ENCODE results near the gene ETV6.
A peak's percentile ranks its signal among the peaks of the same experiment; 100 is the strongest.

ETV6 gene

DNA sequence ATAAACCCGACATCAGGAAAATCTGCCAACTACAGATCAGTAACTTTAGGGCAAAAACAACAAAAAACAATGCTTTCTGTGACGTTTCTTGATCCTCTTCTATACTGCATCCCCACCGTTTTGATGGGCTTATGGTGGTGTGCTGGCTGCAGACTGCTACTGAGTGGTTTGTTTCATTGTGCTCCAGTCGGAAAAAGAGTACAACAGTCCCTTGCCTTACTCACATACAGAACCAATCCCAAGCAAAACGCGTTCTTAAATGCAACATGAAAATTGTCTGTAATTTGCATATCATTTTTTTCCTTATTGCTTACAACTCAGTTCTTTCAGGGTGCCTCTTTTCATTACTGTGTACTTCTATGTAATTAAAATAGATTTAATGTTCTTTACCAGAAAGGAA lies 2.3 kb downstream of the ETV6 start:
- no peaks in the 10 kb centered on the region for H3K27me3 ChIP-seq (ENCODE audit: insufficient read depth, insufficient read length)
- H3K36me3 ChIP-seq (ENCODE audit: insufficient read depth, insufficient read length, low read length): no peaks in the 10 kb centered on the region
- no peaks in the 10 kb centered on the region for H3K9me3 ChIP-seq (ENCODE audit: insufficient read depth, low read length)
- no peak overlapping the region for H3K4me3 ChIP-seq (ENCODE audit: insufficient read length, low read depth)
- peaks cover 3% of the 10 kb centered on the region for H3K4me1 ChIP-seq (ENCODE audit: insufficient read depth, insufficient read length)
- H3K9ac ChIP-seq (ENCODE audit: insufficient read length, low read depth): no peak overlapping the region
- DNase-seq (ENCODE audit: low read depth, low spot score): no peak
- TF ChIP-seq ZNF274 (IDR thresholded peaks at IDR 0.05; ENCODE audit: low read depth, low read length) (no peak), YY1 (IDR thresholded peaks at IDR 0.05; ENCODE audit: insufficient read depth, insufficient read length) (no peak), SUZ12 (IDR thresholded peaks at IDR 0.05; ENCODE audit: extremely low read depth, insufficient read depth, insufficient read length) (no peak)

DNA sequence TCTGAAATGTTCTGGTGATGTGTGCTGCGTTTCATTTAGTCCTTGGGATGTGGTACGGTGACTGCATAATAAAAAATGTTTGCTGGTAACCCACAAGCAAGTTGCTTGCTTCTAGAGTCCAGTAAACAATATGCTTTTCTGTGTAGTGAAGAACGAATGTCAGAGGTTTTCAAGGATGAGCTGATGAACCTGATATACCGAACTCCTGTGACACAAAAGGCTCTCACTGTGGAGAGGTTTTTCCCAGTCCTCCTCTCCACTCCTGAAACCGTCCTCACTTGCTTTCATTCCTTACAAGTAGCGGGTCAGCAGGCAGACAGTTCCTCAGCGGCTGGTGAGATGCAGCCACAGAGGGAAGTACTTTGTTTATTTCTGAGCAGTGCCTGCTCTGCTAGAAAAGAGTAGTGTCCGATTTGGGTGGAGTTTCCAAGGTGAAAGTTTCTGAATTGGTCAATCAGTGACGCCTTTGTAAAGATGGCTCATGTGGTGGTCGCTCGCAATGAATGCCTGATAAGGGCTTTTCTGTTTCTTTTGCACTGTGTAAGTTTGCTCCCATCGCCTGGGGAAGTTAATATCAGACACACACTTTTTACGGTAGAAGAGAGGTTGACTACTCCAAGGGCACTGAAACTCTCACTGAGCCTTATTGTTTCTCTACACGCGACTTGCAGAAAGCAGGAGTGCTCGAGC lies 3.0 kb downstream of the ETV6 start:
- H3K4me3 ChIP-seq (ENCODE audit: insufficient read length, low read depth): no peak overlapping the region
- H3K27me3 ChIP-seq (ENCODE audit: insufficient read depth, insufficient read length): no peaks in the 10 kb centered on the region
- TF ChIP-seq YY1 (IDR thresholded peaks at IDR 0.05; ENCODE audit: insufficient read depth, insufficient read length) (no peak), SUZ12 (IDR thresholded peaks at IDR 0.05; ENCODE audit: extremely low read depth, insufficient read depth, insufficient read length) (no peak), ZNF274 (IDR thresholded peaks at IDR 0.05; ENCODE audit: low read depth, low read length) (no peak)
- peak overlapping the region; percentile 34 for H3K9ac ChIP-seq (ENCODE audit: insufficient read length, low read depth)
- DNase-seq (ENCODE audit: low read depth, low spot score): no peak
- no peaks in the 10 kb centered on the region for H3K36me3 ChIP-seq (ENCODE audit: insufficient read depth, insufficient read length, low read length)
- no peaks in the 10 kb centered on the region for H3K9me3 ChIP-seq (ENCODE audit: insufficient read depth, low read length)
- H3K4me1 ChIP-seq (ENCODE audit: insufficient read depth, insufficient read length): peaks cover 3% of the 10 kb centered on the region

DNA sequence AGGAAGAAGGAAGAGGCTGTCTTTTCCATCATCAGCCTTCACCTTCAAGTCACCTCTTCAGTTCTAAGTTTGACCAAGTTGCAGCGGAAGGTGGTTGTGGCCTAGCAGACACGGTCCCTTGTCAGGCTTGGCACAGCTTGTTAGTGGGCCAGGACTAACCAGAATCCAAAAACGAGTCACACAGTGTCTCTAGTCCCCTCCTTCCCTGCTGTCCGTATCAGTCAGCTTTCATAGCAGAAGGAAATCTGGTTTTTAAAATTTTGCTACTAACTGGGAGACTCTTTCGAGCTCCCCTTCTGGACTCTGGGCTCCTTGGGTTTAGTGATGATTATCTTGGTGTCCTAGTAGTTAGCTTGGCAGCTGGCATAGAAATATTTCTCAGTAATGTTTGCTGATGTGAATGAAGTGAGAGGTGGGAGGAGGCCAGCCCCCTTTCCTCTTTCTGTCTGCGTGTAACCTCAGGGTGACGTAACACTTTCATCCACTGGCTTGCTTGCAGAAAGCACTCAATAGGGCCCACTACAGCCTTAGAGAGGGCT lies 3.8 kb downstream of the ETV6 start:
- H3K9ac ChIP-seq (ENCODE audit: insufficient read length, low read depth): peak overlapping the region; percentile 47
- H3K9me3 ChIP-seq (ENCODE audit: insufficient read depth, low read length): no peaks in the 10 kb centered on the region
- DNase-seq (ENCODE audit: low read depth, low spot score): no peak
- no peaks in the 10 kb centered on the region for H3K27me3 ChIP-seq (ENCODE audit: insufficient read depth, insufficient read length)
- H3K36me3 ChIP-seq (ENCODE audit: insufficient read depth, insufficient read length, low read length): no peaks in the 10 kb centered on the region
- no peak overlapping the region for H3K4me3 ChIP-seq (ENCODE audit: insufficient read length, low read depth)
- TF ChIP-seq YY1 (IDR thresholded peaks at IDR 0.05; ENCODE audit: insufficient read depth, insufficient read length) (no peak), SUZ12 (IDR thresholded peaks at IDR 0.05; ENCODE audit: extremely low read depth, insufficient read depth, insufficient read length) (no peak), ZNF274 (IDR thresholded peaks at IDR 0.05; ENCODE audit: low read depth, low read length) (no peak)
- H3K4me1 ChIP-seq (ENCODE audit: insufficient read depth, insufficient read length): peaks cover 3% of the 10 kb centered on the region

DNA sequence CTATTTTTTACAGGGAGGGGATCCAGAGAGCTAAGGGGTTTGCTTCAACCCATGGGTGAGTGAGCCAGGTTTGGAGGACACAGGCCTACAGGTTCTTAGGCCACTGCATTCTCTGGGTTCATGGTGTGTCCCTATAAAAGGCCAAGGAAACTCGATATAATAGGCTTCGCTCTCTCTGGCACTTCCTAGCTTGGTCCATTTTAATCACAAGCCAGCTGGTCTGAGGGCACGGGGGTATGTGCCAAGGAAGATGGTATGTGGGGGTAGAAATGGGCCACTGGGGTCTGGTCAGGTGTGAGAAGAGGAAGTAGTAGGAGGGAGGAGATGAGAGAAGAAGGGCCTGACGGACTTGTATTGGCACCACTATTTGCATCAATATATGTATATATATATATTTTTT lies 4.9 kb downstream of the ETV6 start:
- H3K36me3 ChIP-seq (ENCODE audit: insufficient read depth, insufficient read length, low read length): no peaks in the 10 kb centered on the region
- H3K9me3 ChIP-seq (ENCODE audit: insufficient read depth, low read length): no peaks in the 10 kb centered on the region
- H3K4me1 ChIP-seq (ENCODE audit: insufficient read depth, insufficient read length): peaks cover 3% of the 10 kb centered on the region
- TF ChIP-seq SUZ12 (IDR thresholded peaks at IDR 0.05; ENCODE audit: extremely low read depth, insufficient read depth, insufficient read length) (no peak), ZNF274 (IDR thresholded peaks at IDR 0.05; ENCODE audit: low read depth, low read length) (no peak), YY1 (IDR thresholded peaks at IDR 0.05; ENCODE audit: insufficient read depth, insufficient read length) (no peak)
- DNase-seq (ENCODE audit: low read depth, low spot score): no peak
- H3K27me3 ChIP-seq (ENCODE audit: insufficient read depth, insufficient read length): no peaks in the 10 kb centered on the region
- no peak overlapping the region for H3K9ac ChIP-seq (ENCODE audit: insufficient read length, low read depth)
- H3K4me3 ChIP-seq (ENCODE audit: insufficient read length, low read depth): no peak overlapping the region

DNA sequence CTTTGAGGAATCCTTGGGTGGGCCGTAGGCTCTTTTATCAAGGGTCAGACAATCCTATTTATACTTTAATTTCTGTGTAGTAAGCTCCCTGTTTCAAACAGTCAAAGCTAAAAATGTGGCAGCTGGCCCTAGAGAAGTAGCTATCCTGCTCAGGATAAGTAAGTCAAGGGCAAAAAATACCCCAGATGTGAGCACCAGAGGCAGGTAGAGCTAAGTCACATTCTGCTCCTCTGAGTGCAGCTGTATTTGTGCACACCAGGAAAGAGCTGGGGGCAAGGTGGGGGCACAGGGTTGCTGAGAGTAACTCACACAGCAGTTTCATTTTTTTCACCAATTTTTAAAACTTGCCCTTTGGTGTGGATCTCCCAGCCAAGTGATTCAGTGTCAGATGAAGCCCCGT lies 5.3 kb downstream of the ETV6 start:
- Histone ChIP-seq H3K9ac (ENCODE audit: insufficient read length, low read depth) (no peak overlapping the region), H3K9me3 (ENCODE audit: insufficient read depth, low read length) (no peaks in the 10 kb centered on the region), H3K36me3 (ENCODE audit: insufficient read depth, insufficient read length, low read length) (no peaks in the 10 kb centered on the region), H3K4me1 (ENCODE audit: insufficient read depth, insufficient read length) (peaks cover 3% of the 10 kb centered on the region), H3K27me3 (ENCODE audit: insufficient read depth, insufficient read length) (no peaks in the 10 kb centered on the region), H3K4me3 (ENCODE audit: insufficient read length, low read depth) (no peak overlapping the region)
- DNase-seq (ENCODE audit: low read depth, low spot score): no peak
- no peak for TF ChIP-seq YY1 (IDR thresholded peaks at IDR 0.05; ENCODE audit: insufficient read depth, insufficient read length)
- no peak for TF ChIP-seq ZNF274 (IDR thresholded peaks at IDR 0.05; ENCODE audit: low read depth, low read length)
- TF ChIP-seq SUZ12 (IDR thresholded peaks at IDR 0.05; ENCODE audit: extremely low read depth, insufficient read depth, insufficient read length): no peak

DNA sequence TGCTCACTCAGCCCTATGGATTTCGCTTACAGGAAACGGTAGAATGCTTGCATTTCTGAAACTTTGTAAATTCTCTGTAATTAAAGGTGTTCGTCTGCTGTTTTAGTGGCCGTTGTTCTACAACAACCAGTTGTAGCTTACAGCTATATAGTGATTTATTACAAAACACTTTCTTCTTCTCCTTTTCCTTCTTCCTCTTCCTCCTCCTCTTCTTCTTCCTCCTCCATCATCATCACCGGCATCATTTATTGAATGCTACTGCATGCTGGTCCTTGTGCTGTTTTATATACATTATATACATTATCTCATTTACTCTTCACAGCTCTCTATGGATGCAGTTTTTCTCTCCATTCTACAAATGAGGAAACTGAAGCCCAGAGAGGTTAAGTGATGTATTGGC lies 6.4 kb downstream of the ETV6 start:
- Histone ChIP-seq H3K27me3 (ENCODE audit: insufficient read depth, insufficient read length) (no peaks in the 10 kb centered on the region), H3K36me3 (ENCODE audit: insufficient read depth, insufficient read length, low read length) (peaks cover 2% of the 10 kb centered on the region), H3K4me3 (ENCODE audit: insufficient read length, low read depth) (no peak overlapping the region), H3K4me1 (ENCODE audit: insufficient read depth, insufficient read length) (peaks cover 4% of the 10 kb centered on the region), H3K9ac (ENCODE audit: insufficient read length, low read depth) (no peak overlapping the region), H3K9me3 (ENCODE audit: insufficient read depth, low read length) (no peaks in the 10 kb centered on the region)
- DNase-seq (ENCODE audit: low read depth, low spot score): no peak
- TF ChIP-seq YY1 (IDR thresholded peaks at IDR 0.05; ENCODE audit: insufficient read depth, insufficient read length) (no peak), SUZ12 (IDR thresholded peaks at IDR 0.05; ENCODE audit: extremely low read depth, insufficient read depth, insufficient read length) (no peak), ZNF274 (IDR thresholded peaks at IDR 0.05; ENCODE audit: low read depth, low read length) (no peak)

DNA sequence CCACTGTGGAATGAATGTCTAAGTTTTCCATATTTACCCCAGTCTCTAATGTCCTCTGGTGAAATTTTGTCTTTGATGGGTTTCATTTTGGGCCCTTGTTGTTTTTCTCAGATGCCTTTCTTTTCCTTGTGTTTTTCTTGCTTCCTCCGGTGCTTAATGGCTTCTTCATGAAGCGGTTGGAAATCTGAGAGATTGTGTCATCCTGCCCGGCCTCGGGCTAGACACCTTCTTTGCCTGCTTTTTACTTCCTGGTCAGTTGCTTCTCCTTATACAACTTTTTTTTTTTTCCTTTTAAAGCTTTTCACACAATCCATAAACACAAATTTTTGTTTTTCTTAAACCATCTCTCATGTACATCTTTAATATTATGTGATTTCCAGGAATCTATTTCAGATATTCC lies 7.1 kb downstream of the ETV6 start:
- Histone ChIP-seq H3K9ac (ENCODE audit: insufficient read length, low read depth) (no peak overlapping the region), H3K4me3 (ENCODE audit: insufficient read length, low read depth) (no peak overlapping the region), H3K27me3 (ENCODE audit: insufficient read depth, insufficient read length) (no peaks in the 10 kb centered on the region), H3K36me3 (ENCODE audit: insufficient read depth, insufficient read length, low read length) (peaks cover 8% of the 10 kb centered on the region), H3K9me3 (ENCODE audit: insufficient read depth, low read length) (no peaks in the 10 kb centered on the region), H3K4me1 (ENCODE audit: insufficient read depth, insufficient read length) (peaks cover 10% of the 10 kb centered on the region)
- no peak for DNase-seq (ENCODE audit: low read depth, low spot score)
- TF ChIP-seq ZNF274 (IDR thresholded peaks at IDR 0.05; ENCODE audit: low read depth, low read length) (no peak), YY1 (IDR thresholded peaks at IDR 0.05; ENCODE audit: insufficient read depth, insufficient read length) (no peak), SUZ12 (IDR thresholded peaks at IDR 0.05; ENCODE audit: extremely low read depth, insufficient read depth, insufficient read length) (no peak)
